AG08395 (cell line): ENCODE measurements around the gene MIEF2.
"Not testable (repeated sequence)": the region's sequence is repeated elsewhere in the genome, so short reads cannot be mapped to it uniquely, and the experiment has no call there.

ENCODE experiments used
- DNase-seq: peaks from one replicate; pipeline ENCODE4 v3.0.0; 2012; ENCODE audit warnings: mixed read lengths, low spot score

MIEF2 gene, protein sequence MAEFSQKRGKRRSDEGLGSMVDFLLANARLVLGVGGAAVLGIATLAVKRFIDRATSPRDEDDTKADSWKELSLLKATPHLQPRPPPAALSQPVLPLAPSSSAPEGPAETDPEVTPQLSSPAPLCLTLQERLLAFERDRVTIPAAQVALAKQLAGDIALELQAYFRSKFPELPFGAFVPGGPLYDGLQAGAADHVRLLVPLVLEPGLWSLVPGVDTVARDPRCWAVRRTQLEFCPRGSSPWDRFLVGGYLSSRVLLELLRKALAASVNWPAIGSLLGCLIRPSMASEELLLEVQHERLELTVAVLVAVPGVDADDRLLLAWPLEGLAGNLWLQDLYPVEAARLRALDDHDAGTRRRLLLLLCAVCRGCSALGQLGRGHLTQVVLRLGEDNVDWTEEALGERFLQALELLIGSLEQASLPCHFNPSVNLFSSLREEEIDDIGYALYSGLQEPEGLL

DNA sequence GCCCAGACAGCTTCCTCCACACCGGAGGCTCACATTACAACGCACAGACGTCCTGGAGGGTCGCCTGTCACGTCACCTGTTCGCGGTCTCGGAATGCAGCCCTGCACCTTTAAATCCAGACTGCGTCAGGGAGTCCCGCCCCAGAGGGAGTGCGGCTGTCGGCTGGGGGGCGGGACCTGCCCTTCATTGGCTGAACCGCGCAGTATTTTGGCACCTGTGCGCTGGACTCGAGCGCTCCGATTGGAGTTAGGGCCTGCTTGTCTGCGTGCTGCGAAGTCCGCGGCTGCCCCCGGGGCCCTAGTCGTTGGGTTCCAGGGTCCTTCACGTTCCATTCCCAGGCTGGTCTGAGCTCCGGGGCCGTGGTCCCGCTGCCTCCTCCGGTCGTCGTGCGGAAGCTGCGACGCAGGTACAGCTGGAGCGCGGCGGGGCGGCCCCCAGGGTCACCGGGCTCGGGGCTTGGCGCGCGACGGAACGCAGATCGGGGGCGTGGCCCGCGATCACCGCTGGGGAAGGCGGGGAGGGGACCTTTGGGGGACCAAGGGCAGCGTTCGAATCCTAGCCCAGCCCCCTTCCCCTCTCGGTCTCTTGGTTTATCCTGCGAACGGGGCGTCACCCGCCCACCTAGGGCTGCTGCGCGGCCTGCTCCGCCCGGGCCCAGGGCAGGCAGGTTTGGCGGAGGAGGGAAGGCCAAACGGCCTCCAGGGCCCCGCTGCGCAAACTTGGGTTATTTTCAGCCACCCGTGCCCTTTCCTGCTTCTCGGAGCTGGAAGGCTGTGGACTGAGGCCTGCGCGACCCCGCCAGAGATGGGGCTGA lies at the start of gene MIEF2:
Gene MIEF2, plus strand, starts transcription at position 331 of the 814 bp plus-strand sequence. CDS start 2,059 bp downstream, outside the sequence.
- DNase-seq = peak; percentile 99

DNA sequence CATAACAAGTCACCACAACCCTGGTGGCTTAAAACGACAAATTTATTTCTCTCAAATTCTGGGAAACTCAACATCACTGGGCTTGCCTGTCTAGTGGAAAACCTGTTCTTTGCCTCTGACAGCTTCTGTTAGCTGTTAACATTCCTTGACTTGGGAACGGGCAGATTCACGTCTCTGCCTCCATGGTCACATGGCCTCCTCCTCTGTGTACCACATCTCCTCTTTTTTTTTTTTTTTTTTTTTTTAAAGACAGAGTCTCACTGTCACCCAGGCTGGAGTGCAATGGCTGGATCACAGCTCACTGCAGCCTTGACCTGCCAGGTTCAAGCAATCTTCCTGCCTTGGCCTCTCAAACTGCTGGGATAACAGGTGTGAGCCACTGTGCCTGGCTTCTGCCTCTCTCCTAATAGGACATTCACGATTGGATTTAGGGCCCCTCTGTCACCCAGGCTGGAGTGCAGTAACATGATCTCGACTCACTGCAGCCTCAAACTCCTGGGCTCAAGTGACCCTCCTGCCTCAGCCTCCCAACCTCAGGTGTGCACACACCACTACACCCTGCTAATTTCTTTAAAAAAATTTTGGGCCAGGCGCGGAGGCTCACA lies 46.7 kb upstream of the MIEF2 start:
- DNase-seq = no peak

DNA sequence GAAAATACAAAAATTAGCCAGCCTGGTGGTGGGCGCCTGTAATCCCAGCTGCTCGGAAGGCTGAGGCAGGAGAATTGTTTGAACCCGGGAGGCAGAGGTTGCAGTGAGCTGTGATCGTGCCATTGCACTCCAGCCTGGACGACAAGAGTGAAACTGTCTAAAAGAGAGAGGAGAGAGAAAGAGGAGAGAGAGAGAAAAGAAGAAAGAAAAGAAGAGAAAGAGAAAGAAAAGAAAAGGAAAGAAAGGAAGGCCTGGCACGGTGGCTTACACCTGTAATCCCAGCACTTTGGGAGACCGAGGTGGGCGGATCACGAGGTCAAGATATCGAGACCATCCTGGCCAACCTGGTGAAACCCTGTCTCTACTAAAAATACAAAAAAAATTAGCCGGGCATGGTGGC lies 43.6 kb upstream of the MIEF2 start:
- not testable (repeated sequence) for DNase-seq

DNA sequence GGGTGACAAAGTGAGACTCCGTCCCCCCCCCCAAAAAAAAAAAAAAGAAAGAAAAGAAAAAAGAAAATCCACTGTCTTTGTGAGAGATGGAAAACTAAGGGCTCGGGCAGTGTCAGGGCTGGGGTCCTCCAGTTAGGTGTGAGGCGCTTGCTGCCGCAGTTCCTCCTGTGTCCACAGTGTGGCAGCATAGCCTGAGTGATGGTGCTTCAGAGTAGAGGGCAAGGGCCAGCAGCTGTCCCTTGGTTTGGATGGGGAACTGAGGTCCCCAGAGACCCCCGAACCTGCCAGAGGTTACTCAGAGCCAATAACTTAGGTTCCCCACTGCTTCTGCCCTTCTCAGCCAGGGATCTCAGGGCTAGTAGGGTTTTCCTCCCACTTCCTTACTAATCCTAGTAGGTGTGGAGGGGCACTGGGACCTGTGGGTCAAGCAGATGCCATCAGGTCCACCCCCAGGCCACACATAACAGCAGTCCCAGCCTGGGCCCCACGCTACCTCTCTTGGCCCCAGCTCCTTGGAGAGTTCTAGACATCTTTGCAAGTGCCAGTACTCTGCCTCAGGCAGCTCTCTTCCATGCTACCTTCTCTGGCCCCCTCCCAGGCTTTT lies 42.9 kb upstream of the MIEF2 start:
- peak; percentile 84 for DNase-seq

DNA sequence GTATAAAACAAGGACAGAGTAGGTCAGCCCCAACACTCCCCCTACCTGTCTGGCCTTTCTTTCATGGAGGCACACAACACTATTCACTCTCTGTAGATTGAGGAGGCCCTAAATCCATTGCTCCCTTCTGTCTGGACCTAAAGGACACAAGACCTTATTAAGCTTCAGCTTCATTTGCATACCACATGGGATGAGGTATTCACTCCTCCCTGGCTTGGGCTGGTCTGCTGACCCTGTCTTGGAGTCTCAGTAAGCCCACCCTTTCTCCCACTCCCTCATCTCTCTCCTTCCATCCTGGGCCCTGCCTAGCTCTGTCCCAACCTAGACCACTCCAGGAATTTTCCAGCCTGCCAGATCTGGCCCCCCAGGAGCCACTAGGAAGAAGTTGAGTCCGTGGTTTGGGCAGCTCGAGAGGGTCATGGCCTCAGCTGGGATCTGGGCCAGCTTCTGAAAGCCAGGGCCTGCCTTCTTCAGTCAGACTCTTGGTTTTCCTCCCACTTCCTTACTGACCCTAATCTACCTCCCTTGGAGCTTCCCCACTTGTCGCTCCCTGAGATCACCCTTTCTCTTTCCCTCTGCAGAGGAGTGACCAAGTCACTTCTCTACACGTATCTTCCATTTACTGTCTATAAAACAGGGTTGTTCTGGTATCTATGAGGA lies 41.6 kb upstream of the MIEF2 start:
- DNase-seq = peak; percentile 48

DNA sequence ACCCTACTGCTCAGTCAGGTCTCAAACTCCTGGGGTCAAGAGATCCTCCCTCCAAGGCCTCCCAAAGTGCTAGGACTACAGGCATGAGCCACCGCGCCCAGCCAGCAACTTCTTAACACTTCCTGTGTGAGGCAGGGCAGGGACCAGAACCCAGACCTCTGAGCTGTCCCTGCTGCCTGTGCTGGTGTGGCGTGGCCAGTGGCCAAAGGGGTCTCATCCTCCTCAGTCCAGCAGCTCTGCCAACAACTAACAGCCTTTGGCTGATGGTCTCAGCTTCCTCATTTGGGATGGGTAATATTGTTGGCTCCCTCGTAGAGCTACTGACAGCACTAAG lies 36.4 kb upstream of the MIEF2 start:
- DNase-seq = no peak

DNA sequence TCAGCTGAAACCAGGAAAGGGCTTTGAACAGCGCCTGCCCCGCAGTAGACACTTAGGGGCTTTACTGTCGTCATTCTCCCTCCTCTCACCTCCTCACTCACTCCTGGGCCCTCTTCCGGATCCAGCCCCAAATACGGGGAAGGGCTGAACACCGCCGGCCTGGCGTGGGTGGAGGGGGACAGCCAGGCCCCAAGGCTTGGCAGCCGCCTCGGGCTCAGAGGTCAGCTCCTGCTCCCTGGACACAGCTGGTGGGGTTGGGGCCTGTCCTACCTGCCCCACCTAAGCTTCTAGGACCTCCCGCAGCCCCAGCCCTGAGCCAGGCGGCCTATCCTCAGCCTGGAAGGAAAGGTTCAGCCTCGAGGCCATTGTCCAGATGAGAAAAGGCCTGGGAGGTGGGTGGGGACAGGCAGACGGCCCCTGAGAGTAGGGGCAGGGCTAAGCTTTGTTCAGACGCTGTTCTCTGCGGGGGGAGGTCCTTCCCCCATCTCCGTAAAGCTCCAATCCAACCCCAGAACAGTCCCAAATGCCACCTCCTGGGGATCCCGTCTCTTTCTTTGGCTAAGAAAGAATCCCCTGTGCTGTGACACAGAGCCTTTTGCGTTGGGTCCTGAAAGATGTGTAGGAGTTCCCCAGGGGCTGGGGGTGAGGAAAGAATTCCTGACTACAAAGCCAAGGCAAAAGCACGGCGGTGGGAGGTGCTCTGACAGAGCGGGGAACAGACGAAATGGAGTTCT lies 35.9 kb upstream of the MIEF2 start:
- no peak for DNase-seq

DNA sequence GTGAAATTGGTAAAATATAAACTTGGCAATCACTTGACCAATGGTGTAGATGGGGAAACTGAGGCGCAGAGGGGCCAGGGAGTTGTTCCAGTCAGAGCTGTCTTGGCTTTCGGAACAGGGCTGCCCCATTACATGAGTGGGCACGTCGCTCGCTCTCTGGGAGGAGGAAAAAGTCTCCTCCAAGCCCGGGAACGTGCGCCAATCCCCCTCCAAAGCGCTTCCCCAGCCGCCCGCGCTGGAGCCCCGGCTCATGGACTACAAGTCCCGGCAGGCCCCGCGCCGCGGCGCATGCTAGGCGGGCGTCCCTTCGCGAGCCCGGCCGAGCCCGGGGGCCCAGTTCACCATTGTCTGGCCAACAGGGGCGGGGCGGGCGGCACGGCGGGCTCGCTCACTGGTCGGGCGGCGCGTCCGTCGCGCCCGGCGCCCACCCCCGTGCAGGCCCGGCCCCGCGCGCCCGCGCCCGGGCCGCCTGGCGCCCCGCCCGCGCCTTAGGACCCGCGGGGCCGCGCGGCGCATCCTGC lies 35.3 kb upstream of the MIEF2 start, which contains the start of gene LLGL1:
Gene LLGL1, plus strand, starts transcription at position 515 of the 521 bp plus-strand sequence. CDS start 48 bp downstream, outside the sequence.
- DNase-seq = peak; percentile 99

DNA sequence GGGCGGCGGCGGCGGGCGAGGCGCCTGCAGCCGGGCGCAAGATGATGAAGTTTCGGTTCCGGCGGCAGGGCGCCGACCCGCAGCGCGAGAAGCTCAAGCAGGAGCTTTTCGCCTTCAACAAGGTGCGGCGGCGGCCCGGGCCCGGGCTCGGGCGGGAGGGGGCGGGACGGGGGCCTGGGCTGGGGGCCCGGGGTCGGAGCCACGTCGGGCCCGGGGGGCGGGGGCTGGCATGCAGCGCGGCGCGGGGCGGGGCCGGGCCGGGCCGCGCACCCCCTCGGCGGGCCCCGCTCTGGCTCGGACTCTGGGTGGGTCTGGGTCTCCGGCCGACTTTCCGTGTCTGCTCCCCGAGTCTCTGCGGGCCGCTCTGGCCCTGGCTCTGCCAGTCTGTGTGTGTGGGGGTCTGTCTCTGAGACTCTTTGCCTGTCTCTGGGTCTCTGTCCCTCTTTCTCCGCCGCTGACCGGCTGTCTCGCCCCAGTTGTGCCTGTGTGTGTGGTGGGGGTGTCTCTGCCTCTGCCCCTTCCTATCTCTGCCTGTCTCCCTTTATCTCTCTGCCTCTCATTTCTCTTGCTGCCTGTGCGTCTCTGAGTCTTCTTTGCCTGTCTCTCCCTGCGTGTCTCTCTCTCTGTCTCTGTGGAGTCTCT lies 34.7 kb upstream of the MIEF2 start:
- peak; percentile 12 for DNase-seq

DNA sequence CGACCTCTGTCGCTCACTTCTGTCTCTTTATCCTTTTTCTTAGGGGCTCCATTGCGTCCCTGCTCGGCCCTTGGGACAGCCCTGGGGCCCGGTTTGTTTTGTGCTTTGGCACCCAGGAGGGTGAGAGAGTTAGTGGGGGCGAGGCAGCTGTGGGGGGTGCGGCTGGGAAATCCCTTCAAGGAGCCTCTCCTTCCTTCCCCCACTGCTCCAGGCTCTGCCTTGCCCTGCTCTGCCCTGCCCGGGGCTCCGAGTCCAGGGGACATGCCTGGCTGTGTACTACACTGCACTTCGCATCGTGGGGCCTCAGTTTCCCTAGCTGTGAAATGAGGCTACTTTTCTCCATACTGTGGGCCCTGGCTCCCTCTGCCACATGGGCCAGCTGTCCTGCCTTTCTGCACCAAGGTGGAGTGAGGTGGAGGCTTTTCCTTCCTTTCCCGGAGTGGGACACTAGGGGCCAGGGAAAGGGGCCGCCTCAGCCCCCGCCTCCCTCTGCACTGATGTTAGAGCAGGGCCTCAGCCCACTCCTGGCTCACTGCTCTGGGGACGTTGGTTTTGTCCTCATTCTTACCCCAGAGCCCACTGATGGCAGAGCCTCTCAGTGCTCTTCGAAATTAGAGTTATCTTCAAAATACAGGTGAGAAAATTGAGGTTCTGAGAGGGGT lies 34.0 kb upstream of the MIEF2 start:
- peak; percentile 18 for DNase-seq

DNA sequence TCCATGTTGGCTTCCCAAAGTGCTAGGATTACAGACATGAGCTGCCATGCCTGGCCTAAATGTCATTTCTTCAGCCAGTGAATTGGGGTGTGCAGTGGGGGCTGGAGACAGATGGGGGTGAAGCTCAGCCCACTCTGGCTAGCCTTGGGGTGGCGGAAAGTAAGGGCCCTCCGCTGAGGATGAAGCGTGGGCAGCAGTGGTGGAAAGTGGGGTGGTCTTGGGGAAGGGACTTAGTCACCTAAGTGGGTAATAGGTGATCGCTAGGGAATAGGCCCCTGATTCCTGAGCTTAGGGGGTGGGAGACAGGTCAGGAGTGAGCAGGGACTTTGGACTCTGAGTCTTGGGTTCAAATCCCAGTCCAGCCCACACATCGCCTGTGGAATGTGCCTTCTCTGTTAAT lies 32.8 kb upstream of the MIEF2 start:
- no peak for DNase-seq

DNA sequence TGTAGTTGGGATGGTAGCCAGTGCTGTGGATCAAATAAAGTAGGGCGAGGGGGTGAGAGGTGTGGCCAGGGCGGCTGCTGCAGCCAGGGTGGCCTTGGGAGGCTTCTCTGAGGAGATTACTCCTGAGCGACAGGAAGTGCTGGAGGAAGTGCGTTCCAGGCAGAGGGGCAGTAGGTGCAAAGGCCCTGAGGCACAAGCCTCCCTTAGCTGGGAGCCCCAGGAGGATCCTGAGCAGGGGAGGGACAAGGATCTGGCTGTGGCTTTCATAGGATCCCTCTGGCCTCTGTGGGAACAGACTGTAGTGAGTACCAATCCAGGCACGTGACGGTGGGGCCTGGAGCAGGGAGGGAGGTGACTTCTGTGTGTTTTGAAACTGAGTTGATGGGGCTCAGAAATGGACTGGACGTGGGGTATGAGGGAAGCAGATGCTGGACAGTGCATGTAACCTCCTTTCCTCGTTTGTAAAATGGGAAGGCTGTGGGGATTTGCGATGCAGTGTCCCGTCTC lies 32.2 kb upstream of the MIEF2 start:
- no peak for DNase-seq

DNA sequence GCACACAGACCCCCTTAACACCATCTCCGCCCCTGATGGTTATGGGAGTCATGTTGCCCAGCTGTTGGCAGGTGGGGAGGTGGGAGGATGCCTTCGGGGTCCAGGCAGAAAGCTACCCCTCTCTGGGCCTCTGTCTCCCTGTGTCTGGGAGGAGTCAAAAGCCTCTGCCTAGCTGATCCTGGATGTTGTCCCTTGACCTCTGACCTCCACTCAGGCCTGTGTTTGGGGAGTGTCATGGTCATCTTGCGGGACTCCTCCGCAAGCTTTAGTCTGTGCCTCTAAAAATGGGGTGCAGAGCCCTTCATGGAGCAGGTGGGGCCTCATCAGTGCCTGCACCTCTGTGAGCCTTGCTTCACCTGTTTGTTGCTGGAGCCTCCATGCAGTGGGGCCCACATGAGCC lies 31.2 kb upstream of the MIEF2 start:
- DNase-seq = no peak

DNA sequence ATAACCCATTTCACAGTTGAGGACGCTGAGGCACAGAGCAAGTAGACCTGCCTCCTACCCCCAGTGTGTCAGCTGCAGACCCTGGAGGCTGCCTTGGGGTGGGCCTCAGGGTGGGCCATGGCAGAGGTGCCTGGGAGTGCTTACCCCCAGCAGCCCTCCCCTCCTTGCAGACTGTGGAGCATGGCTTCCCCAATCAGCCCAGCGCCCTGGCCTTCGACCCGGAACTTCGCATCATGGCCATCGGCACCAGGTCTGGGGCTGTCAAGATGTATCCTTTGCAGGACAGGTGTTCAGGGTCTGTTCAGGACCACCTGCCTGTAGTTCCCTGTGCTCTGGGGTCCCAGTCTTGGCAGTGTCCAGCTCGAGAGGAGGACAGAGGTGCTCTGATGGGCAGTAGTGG lies 30.7 kb upstream of the MIEF2 start:
- no peak for DNase-seq

DNA sequence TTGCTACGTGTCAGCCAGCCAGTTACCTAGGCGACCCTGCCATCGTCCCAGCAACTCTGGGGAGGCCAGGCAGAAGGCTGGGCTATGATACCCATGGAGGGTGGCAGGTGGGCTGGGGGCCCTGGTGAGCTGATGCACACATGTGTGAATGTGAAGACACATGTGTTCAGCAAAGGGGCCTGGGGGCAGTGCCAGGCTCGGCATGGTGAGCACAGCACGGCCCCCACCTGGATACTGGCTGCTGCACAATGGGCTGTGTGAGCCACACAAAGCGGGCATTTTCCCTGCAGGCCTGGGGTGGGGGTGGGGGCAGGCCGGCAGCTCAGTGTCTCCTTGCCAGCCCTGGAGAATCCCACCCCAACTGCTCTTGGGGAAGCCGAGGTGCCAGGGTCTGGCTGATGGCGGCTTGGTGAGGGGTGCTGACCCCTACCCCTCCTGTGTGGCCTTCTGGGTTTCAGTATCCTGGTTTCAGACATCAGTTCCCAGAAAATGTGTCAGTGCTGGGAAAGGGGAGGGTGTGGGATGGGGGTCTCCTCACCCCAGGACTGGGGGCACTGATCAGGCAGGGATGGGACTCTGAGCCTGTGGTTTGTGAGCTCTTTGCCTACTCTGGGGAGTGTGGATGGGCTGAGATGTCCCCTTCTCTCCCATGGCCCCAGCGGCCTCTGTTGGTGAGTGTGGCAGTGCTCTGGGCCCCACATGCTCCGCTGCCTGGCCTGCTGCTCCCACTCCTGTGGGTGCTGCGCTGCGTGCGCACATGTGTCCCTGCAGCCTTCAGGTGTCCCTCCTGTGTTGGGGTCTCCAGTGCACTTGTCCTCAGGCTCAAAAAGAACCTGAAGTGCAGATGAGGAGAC lies 29.9 kb upstream of the MIEF2 start:
- DNase-seq = no peak

DNA sequence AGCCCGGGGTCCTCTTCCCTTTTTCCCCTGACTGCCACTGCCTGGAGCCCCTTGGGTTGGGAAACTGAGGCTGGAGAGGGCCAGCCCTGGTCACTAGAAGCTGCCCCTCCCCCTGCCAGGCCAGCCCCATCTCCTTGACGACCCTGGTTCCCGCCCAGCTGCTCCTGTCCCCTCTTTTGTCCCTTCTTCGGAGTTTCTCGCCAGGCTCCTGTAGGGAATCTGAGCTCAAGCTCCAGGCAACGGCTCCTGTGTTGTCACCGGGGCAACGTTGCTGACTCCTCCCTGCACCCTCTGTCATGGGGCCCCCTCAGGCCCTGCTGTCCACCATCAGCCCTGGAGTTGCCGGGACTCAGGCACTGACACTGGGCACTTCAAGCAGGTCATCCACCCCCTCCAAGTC lies 29.3 kb upstream of the MIEF2 start:
- no peak for DNase-seq

DNA sequence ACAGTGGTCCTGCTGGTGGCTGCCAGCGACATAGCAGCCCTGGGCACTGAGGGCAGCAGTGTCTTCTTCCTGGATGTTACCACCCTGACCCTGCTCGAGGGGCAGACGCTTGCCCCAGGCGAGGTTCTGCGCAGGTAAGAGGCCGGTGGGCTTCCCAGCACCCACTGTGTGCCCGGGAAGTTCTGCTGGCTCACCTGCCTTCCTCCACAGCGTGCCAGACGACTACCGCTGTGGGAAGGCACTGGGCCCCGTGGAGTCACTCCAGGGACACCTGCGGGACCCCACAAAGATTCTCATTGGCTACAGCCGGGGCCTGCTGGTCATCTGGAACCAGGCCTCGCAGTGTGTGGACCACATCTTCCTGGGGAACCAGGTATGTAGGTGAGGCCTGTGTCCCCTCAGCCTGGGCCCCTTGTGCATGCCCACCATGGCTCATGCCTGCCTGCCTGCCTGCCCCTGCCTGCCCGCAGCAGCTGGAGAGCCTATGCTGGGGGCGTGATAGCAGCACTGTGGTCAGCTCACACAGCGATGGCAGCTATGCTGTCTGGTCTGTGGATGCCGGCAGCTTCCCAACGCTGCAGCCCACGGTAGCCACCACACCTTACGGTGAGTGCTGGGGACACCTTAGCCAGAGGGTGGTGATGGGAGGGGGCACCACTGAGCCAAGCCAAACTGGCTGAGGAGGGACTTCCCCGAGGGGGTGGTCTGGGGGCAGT lies 26.5 kb upstream of the MIEF2 start:
- DNase-seq = no peak

DNA sequence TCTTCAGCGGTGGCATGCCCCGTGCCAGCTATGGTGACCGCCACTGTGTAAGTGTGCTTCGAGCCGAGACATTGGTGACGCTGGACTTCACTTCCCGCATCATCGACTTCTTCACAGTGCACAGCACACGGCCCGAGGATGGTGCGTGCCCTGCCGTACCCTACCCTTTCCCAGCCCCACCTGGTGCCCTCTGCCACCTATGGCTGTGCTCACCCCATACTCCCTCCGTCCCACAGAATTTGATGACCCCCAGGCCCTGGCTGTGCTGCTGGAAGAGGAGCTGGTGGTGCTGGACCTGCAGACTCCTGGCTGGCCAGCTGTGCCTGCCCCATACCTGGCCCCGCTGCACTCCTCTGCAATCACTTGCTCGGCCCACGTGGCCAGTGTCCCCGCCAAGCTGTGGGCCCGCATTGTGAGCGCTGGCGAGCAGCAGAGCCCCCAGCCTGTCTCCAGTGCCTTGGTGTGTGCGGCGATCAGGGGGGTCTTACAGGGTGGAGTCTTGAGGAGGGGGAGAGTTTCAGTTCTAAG lies 25.5 kb upstream of the MIEF2 start:
- no peak for DNase-seq
